ENCODE results near the gene PASD1.

Gene PASD1

DNA sequence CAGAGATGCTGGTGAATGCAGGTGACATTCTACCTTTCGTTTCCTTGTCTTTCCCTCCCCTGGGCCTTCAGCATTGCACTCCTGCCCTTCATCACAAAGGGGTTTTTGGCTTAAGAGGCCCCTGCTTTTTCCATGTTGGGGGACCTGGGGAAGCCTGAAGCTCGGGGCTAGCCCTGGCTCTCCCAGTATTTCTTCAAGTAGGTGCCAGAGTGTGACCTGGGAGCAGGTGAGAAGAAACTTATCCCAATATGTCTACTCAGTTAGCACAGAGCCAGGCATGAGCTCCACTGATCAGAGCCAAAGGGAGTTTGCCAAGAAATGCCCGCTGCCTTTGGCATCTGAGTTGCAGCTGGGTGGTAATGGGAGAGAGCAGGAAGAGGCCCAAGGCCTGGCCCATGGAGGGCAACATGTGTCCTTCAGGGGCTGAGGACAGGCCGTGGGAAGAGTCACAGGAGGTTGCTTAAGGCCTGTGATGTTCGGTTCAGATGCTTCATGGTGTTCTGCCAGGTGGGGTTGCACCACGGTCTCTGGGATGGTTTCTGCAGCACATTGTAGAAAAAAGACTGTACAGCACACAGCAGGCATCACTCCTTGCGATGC is 139.4 kb downstream of the PASD1 start:
- DNase-seq: no peak

DNA sequence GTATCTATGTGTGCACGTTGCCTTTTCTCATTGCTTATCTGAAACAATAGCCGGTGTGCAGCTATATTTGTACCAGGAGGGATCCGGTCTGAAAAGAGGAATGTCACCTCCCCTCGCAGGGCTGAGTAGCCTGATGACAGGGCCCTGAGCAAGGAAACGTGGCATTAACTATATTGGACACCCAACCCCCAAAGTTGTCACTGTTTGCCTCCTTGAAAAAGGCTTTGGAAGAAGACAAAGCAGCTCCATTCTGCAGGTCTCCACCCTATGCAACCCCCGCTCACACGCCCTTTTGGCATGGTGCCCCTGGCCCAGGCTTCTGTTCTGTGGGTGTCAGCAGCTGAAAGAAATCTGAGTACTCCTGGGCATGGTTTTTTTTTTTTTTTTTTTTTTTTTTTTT is 140.0 kb downstream of the PASD1 start:
- no peak for DNase-seq

DNA sequence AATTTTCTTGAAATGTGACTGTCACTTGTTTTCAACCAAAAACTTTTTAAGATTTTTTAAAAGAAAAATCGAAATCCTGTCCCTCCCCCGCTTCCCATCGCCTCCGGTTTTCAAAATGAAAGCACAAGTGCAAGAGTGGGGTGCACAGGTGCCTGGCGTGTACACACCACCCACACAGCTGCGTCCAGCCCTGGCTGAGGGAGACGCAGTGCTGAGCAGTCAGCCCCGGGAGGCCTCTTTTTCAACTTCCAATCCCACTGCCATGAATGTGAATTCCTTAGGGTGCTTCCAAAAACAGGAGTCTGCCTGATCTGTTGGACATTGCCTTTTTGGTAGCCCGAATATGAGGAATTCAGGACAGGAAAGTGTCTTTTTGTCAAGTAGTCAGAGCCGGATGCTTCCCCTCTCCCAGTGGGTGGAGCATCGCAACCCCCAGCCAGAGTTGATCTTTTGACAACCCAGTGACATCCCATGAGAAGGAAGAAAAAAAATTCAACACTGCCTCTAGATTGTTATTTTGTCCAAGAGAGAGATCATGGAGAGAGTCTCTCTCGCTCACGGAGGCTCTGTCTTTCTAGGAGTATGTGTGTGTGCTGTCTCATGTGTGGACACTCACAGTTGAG is 140.7 kb downstream of the PASD1 start:
- DNase-seq: no peak

DNA sequence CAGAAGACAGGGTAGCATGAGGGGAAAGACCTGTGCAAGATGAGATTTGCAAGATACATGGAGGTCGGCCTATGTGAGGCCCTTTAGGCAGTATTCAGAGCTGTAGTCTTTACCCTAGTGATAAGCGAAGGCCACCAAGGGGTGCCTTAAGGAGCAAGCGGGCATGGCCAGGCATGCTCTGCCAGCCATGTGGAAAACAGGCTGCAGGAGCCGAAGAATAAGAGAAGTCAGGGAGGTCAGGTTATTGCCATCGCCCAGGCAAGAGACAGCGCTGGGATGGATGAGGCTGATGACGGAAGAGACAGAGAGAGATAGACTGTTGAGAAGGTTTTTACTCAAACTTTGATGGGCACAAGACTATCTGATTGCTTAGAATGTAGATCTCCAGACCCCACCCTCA is 145.3 kb downstream of the PASD1 start:
- no peak for DNase-seq

DNA sequence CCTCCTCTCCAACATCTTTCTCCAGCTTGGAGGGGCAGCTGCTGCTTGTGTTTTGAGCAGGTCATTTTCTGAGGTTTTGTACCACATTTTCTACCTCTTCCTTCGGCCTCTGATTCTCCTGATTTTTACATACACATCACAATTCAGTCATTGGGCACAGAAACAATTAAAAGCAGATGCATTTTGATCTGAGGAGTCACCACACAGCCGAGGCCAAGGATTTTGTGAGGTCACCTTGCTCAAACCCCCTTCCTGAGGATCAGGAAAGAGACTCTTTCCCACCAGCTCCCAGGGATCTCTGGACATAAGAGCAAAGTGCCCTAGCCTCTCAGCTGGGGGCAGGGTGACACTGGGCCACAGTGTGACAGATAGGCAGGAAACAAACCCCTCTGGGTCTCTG is 147.0 kb downstream of the PASD1 start:
- DNase-seq: no peak

DNA sequence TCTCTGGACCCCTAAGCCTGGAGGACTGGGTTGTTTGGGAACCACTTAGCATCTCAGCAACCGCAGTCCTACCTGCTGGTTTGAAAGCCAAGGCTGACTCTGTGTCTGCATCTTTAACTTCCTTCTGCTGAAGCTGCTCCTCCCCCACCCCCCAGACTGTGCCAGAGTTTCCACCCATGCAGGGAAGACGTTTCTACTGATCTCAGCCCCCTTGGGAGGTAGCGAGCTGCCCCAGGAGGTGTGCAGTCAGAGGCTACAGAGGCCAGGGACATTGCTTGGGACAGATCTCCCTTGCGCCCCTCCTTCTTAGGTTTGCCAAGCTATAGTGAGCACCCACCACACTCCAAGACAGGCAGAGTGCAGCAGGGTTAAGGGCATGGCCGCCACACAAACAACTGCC is 147.7 kb downstream of the PASD1 start:
- no peak for DNase-seq

DNA sequence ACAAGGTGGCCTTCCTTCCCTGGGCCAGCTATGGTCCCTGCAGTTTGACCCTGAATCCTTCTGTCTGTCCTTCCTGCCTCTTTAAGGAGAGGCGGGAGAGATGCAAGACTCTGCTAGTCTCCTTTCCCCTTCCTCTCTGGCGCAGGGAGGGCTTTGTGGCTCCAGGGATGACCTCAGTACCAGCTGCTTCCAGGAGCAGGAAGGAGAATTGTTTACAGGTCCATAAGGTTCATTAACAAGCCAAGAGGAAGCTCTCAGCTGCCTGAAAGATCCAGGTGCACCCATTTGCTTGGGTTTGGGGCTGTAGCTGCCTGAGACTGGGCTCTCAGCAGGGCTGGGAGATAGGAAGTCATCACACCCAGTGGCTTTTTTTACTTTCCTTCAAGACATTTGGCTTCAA is 148.3 kb downstream of the PASD1 start:
- no peak for DNase-seq

DNA sequence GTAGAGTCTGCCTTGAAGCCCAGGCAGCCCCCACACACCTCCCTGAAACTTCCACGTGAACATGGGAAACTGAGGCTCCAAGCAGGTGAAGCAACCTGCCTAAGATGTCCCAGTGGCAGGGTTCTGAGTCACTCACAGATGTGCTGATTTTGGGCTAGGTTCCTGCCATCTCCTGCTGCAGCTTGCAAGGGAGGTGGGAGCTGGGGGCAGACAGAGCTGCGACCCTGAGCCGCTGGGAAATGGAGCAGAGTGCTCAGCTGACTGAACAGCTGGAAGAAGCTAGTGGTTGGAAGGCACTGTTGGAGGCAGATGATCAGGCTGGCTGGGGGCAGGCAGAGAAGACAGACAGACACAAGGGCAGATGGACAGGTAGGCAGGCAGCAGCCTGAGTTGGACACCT is 148.8 kb downstream of the PASD1 start:
- DNase-seq: no peak

DNA sequence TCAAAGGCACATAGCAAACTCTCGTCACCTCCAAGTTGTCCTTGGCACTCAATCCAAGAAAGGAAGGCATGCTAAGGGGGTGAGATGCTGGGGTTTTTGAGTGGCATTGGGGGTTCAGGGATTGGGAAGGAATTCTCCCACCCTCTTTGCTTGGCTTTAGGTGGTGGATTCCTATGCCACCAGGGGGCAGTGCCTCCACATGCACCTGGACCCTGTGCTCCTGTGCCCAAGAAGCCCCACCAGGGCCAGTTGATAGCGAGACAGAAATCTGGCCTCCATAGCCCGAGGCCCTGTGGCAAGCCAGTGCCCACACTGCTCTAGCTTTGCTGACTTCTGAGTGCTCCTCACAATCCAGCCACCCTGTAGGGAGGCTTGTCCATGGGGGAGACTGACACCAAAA is 150.4 kb downstream of the PASD1 start:
- no peak for DNase-seq

DNA sequence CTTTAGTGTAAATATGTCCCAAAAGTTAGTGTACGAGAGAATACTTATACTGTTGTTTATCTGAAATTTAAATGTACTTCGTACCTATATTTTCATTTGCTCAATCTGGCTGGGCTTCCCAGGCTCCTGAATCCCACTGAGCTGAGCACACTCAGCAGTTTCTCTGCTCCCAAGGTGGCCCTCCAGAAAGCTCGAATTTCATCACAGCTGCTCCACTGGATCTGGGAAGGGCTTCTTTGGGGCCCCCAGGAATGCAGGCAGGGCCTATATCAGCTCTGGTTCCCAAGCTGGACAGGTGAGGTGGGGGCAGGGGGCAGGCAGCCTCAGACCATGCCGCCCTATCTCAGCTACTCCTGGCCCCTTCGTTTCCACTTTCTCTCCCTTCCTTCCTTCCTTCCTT is 150.9 kb downstream of the PASD1 start:
- no peak for DNase-seq

DNA sequence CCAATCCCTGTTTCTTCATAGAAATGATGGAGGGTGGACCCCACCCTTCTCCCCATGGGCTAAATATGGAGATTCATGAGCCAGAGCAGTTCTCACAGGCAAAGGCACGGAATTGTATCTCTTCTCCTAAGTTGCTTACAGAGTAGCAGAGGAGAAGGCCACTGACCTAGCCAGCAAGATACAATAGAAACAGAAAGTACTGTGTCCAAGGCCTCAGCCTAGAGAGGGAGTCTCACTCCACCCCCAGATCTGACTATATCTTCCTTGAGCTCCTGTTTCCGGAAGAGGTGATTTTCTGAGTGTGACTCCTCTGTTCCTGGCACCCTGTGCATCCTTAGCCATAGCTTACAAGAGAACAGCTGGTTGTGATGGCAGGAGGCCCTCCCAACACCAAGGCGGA is 152.3 kb downstream of the PASD1 start, which contains the start of gene FATE1:
FATE1 (plus strand) TSS at position 284 of the 400 bp plus-strand sequence; CDS start at position 369, 85 bp downstream.
- DNase-seq: no peak

DNA sequence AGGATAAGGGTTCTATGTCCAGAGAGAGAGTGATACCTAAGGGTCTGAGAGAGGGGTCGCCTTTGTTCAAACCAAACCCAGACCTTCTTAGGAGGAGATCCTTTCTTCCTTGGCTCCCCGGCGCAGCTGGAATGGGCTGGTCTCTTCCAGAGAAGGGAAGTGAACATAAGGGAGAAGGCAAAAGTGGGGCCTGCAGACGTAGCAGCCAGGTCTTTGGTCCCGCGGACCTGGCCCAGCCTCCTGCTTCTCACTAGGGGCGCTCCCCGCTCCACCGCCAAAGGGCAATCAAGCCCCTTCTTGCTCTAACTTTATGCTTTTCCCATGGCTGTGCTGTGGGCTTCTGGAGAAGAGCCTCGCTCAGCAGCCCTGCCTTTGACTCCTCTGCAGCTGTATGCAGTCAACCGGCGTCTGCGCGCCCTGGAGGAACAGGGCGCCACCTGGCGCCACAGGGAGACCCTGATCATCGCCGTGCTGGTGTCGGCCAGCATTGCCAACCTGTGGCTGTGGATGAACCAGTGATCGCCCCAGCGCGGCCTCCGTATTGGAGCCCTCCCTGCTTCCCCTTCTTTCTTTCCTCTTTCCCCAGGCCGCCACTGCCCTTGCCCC is 158.9 kb downstream of the PASD1 start:
- no peak for DNase-seq

DNA sequence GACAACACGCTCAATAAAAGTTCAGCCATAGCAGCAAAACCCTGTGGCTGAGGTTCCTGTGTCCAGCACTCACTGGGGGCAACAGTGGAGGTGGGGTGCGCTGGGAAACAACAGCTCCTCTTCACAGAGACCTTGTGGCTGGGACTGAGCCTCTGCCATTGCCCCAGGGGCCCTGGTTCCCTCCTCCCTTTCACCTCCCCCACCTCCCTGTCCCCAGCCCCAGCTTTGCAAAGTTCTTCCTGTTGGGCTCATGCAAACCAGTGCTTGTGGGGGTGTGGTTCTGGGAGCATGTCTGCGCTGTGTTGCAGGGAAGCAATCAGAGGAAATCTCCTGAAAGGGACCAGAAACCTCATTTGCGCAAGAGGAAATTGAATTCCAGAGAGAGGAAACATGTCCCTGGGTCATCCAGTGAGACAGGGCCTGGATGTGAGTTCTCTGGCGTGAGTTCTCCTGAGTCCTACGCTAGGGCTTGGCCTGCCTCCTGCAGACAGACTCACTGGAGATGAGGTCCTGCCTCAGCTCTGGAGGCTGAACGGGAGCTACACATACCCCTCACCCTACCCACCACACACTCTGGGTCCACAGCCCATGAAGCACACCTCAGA is 159.8 kb downstream of the PASD1 start:
- no peak for DNase-seq

DNA sequence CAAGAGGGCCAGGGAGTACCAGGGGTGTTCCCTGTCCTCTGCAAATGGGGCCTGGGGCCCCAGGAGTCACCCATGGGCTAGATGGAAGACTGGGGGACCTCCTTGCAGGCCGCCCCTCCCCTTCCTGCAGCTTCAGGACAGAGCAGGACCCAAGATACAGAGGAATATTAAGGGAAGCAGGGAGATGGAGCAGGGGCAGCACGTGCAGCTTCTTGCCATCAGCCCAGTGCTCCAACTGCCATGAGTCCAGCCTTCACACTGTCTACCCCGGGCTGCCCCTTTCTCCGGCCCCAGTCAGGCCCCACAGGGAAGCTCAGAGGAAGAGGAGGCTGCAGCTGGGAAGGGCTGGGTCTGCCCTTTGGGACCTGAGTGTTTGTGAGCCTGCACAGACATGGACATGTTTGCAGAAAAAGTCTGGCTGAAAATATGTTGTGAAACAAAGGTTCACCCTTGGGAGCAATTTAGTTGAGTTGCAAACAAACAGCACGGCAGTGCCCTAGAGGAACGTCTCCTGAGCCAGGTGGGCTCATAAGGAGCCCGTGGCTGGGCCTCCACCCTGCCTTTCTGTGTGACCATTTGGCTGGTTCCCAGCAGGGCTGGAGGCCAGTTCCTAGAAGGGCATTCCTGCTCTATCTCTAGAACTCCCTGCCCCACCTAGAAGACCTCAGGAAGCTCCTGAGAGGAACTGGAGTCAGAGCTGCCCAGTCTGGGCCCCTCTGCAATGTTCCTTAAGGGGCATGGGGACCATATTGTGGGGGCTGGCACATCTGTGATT is 161.3 kb downstream of the PASD1 start:
- no peak for DNase-seq

DNA sequence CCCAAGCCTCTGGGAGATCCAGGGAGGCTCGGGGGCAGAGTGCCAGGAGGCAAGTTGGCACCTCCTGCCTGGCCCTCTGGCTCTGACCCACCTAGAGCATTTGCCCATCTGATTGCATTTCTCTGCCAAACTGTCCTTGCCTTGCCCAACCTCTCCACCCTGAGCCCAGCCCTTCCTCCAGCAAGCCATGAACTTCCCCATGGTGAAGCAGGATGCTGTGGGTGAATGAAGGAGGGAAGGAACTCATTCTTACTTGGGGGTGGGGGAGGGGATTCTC is 161.8 kb downstream of the PASD1 start:
- no peak for DNase-seq
